Immature natural killer cell (primary cell): ENCODE data around the gene RPL10A. TPM values are rescaled to one million over a fixed set of nuclear protein-coding genes. Genes with fewer than 3 reads are reported as not detected.
A peak's percentile ranks its signal among the peaks of the same experiment; 100 is the strongest.
"Not testable (repeated sequence)": the region's sequence is repeated elsewhere in the genome, so short reads cannot be mapped to it uniquely, and the experiment has no call there.

ENCODE experiments used
- DNase-seq, 3 donors: peaks; one replicate each; pipeline ENCODE4 v3.0.0; 2022; ENCODE audit warnings: mixed read lengths in 1 of 3
- H3K27ac Mint-ChIP-seq, 6 donors: one replicate each; pipeline ENCODE4 v1.8.0; 2020; ENCODE audit warnings: mixed read lengths in 6 of 6, mild to moderate bottlenecking in 5 of 6, inconsistent platforms in 4 of 6, moderate library complexity in 3 of 6
- H3K27me3 Mint-ChIP-seq, 3 donors: one replicate each; pipeline ENCODE4 v1.8.0; 2020 to 2021; ENCODE audit warnings: low read depth in 3 of 3, mild to moderate bottlenecking in 3 of 3, mixed read lengths in 3 of 3, moderate library complexity in 3 of 3, inconsistent platforms in 1 of 3
- H3K36me3 Mint-ChIP-seq, 3 donors: one replicate each; pipeline ENCODE4 v1.8.0; 2020; ENCODE audit warnings: mixed read lengths in 3 of 3, inconsistent platforms in 2 of 3, mild to moderate bottlenecking in 2 of 3
- H3K4me1 Mint-ChIP-seq, 2 donors: one replicate each; pipeline ENCODE4 v1.8.0; 2020; ENCODE audit warnings: inconsistent platforms in 2 of 2, mild to moderate bottlenecking in 2 of 2, mixed read lengths in 2 of 2, moderate library complexity in 1 of 2
- H3K4me3 Mint-ChIP-seq, 5 donors: one replicate each; pipeline ENCODE4 v1.8.0; 2020; ENCODE audit warnings: mild to moderate bottlenecking in 5 of 5, mixed read lengths in 5 of 5, inconsistent platforms in 3 of 5, moderate library complexity in 3 of 5
- H3K9me3 Mint-ChIP-seq, 6 donors: one replicate each; pipeline ENCODE4 v1.8.0; 2020; ENCODE audit warnings: mild to moderate bottlenecking in 6 of 6, mixed read lengths in 6 of 6, inconsistent platforms in 4 of 6, moderate library complexity in 3 of 6
- polyA plus RNA-seq, 3 donors: library from polyadenylated mRNA; unstranded; fragments of 300-500 nt; fragmentation: Illumina TruSeq; gene quantifications; one replicate each; pipeline ENCODE4 v1.2.3, GENCODE V29; 2021

Gene RPL10A
- polyA plus RNA-seq = 100 to 1,000 TPM; 419 to 805 (median 477) TPM

DNA sequence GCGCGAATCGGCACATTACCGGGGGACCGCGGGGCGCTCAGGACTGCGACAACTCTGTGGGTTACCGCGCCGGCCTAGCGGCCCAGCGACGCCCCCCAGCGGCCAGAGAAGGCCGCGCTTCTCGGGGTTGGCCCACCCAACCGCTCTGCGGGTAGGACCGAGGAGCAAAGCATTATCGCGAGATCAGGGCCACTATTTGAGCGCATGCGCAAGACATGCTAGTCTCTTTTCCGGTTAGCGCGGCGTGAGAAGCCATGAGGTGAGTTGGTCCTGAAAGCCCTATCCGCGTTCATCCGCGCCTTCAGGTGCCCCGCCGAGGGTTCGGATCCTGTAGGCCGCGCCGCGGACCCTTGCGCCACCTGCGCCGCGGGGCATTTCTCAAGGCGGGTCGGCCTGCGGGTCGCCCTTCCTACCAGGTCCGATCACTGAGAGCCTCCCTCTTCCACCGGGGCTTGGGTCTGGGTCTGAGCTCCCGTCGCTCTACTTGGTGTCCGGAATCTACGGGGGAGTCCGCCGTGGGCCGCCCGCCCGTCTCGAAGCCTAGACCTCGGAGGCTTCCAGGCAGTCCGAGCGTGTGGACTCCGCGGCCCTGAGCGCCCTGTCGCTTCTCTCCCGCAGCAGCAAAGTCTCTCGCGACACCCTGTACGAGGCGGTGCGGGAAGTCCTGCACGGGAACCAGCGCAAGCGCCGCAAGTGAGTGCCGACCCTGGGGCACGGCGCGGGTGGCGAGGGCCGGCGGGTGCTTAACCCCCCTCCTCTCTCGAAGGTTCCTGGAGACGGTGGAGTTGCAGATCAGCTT is at the start of gene RPL10A:
TSS of gene RPL10A (plus strand) at position 221 of the 799 bp plus-strand sequence. CDS start at position 255, 34 bp downstream.
- DNase-seq = peak; percentile 94 to 96 (median 95)
- Mint-ChIP-seq H3K4me1 (peaks cover 39 to 41% of the 10 kb centered on the region in 2 donors), H3K27ac (peak within 1 kb of the TSS; percentile 86 to 97 (median 96))

GRCh38 chr6:35419417-35419816 is 48.8 kb upstream of the RPL10A start:
- Mint-ChIP-seq H3K36me3 (peaks cover 5 to 24% (median 15%) of the 10 kb centered on the region in 3 donors), H3K4me1 (peaks cover 19 to 20% of the 10 kb centered on the region in 2 donors), H3K9me3 (no peaks in the 10 kb centered on the region), H3K4me3 (no peak overlapping the region), H3K27me3 (no peaks in the 10 kb centered on the region), H3K27ac (peak overlapping the region in 1 of 6 donors; percentile 61)
- DNase-seq = no peak

More for the DNA sequence above, at the start of gene RPL10A:
- Mint-ChIP-seq H3K36me3 (peaks cover 10 to 20% (median 14%) of the 10 kb centered on the region in 3 donors), H3K9me3 (no peaks in the 10 kb centered on the region), H3K4me3 (peak within 1 kb of the TSS; percentile 94 to 99 (median 98)), H3K27me3 (peaks cover 5 to 15% (median 9%) of the 10 kb centered on the region in 3 donors)

DNA sequence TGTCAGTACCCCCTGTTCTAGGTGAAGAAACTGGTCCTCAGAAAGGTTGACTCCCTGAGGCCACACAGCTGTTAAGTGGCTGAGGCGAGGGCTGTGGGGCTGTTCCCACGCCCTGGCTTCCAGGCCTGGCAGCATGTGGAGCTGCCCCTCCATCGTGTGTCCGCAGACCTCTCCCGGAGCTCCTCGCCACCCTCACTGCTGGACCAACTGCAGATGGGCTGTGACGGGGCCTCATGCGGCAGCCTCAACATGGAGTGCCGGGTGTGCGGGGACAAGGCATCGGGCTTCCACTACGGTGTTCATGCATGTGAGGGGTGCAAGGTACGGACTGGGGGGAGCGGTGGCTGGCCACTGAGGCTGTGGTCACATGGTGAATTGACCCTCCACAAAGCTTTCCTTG is 48.2 kb upstream of the RPL10A start:
- no peak overlapping the region for H3K27ac Mint-ChIP-seq
- peaks cover 19 to 20% of the 10 kb centered on the region in 2 donors for H3K4me1 Mint-ChIP-seq
- H3K27me3 Mint-ChIP-seq = no peaks in the 10 kb centered on the region
- peaks cover 5 to 24% (median 12%) of the 10 kb centered on the region in 3 donors for H3K36me3 Mint-ChIP-seq
- H3K9me3 Mint-ChIP-seq = no peaks in the 10 kb centered on the region
- no peak overlapping the region for H3K4me3 Mint-ChIP-seq
- no peak for DNase-seq

GRCh38 chr6:35425284-35425683 is 42.9 kb upstream of the RPL10A start:
- peaks cover 4 to 14% (median 11%) of the 10 kb centered on the region in 6 donors for H3K9me3 Mint-ChIP-seq
- H3K27me3 Mint-ChIP-seq = peaks cover 0 to 2% (median 0%) of the 10 kb centered on the region in 3 donors
- H3K4me3 Mint-ChIP-seq = no peak overlapping the region
- H3K27ac Mint-ChIP-seq = no peak overlapping the region
- no peaks in the 10 kb centered on the region for H3K4me1 Mint-ChIP-seq
- peaks cover 11 to 31% (median 18%) of the 10 kb centered on the region in 3 donors for H3K36me3 Mint-ChIP-seq
- DNase-seq = no peak

GRCh38 chr6:35426074-35426473 is 42.1 kb upstream of the RPL10A start:
- Mint-ChIP-seq H3K27ac (peak overlapping the region in 1 of 6 donors; percentile 49), H3K4me3 (no peak overlapping the region), H3K9me3 (peaks cover 4 to 14% (median 11%) of the 10 kb centered on the region in 6 donors), H3K4me1 (no peaks in the 10 kb centered on the region), H3K36me3 (peaks cover 11 to 30% (median 18%) of the 10 kb centered on the region in 3 donors), H3K27me3 (peaks cover 0 to 2% (median 0%) of the 10 kb centered on the region in 3 donors)
- no peak for DNase-seq

DNA sequence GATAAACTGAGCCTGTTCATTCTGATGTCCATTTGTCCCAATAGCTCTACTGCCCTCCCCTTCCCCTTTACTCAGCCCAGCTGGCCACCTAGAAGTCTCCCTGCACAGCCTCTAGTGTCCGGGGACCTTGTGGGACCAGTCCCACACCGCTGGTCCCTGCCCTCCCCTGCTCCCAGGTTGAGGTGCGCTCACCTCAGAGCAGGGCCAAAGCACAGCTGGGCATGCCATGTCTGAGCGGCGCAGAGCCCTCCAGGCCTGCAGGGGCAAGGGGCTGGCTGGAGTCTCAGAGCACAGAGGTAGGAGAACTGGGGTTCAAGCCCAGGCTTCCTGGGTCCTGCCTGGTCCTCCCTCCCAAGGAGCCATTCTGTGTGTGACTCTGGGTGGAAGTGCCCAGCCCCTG is 40.8 kb upstream of the RPL10A start:
- Mint-ChIP-seq H3K4me1 (no peaks in the 10 kb centered on the region), H3K36me3 (peaks cover 11 to 27% (median 18%) of the 10 kb centered on the region in 3 donors), H3K9me3 (peaks cover 4 to 14% (median 11%) of the 10 kb centered on the region in 6 donors), H3K4me3 (no peak overlapping the region), H3K27me3 (peaks cover 0 to 2% (median 0%) of the 10 kb centered on the region in 3 donors), H3K27ac (no peak overlapping the region)
- no peak for DNase-seq

DNA sequence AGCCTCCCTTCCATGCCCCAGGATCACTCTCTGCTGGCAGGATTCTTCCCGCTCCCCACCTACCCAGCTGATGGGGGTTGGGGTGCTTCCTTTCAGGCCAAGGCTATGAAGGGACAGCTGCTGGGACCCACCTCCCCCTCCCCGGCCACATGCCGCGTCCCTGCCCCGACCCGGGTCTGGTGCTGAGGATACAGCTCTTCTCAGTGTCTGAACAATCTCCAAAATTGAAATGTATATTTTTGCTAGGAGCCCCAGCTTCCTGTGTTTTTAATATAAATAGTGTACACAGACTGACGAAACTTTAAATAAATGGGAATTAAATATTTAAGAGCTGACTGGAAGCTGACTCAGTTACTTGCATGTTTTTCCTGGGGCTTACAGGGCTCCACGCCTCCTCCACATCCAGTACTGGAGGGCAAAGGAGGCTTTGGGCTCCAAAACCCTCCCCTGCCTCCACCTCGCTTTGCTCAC is 40.3 kb upstream of the RPL10A start:
- H3K4me1 Mint-ChIP-seq = no peaks in the 10 kb centered on the region
- H3K27ac Mint-ChIP-seq = no peak overlapping the region
- DNase-seq = no peak
- H3K27me3 Mint-ChIP-seq = peaks cover 0 to 2% (median 0%) of the 10 kb centered on the region in 3 donors
- peaks cover 11 to 27% (median 18%) of the 10 kb centered on the region in 3 donors for H3K36me3 Mint-ChIP-seq
- no peak overlapping the region for H3K4me3 Mint-ChIP-seq
- H3K9me3 Mint-ChIP-seq = peaks cover 4 to 14% (median 11%) of the 10 kb centered on the region in 6 donors

DNA sequence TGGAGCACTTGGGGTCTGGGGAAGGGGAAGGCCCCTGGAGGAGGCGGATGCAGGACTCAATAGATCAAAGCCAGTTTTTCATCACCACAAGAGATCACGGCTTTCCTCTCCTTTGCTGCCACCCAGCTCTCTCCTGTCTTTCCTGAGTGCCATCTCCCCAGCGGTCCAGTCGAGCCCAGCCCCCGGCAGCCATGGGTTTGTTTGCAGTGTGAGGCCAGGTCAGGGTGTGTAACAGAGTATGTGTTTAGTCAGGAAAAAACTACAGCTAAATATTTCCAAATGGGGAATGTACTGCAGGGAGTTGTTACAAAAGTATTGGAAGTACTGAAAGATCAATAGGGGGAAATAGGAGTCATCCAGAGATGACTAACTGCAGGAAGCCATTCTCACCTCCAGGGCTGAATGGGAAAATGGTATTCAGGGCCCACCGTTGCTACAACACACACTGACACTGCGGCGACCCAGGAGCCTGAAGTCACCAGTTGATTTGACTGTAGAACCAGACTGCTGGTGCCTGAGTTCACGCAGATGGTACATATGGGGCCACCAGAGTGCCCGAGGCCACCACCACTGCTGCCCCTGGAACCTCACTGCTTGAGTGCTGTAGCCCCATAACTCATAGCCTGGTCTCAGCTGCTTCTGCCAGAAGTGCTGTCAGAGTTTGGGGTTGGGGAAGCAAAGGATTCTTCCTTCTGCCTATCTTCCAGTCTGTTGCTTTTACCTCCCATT is 39.6 kb upstream of the RPL10A start:
- peaks cover 0 to 2% (median 0%) of the 10 kb centered on the region in 3 donors for H3K27me3 Mint-ChIP-seq
- H3K36me3 Mint-ChIP-seq = peaks cover 11 to 25% (median 18%) of the 10 kb centered on the region in 3 donors
- DNase-seq = no peak
- H3K9me3 Mint-ChIP-seq = peaks cover 4 to 14% (median 11%) of the 10 kb centered on the region in 6 donors
- no peaks in the 10 kb centered on the region for H3K4me1 Mint-ChIP-seq
- H3K4me3 Mint-ChIP-seq = no peak overlapping the region
- no peak overlapping the region for H3K27ac Mint-ChIP-seq

DNA sequence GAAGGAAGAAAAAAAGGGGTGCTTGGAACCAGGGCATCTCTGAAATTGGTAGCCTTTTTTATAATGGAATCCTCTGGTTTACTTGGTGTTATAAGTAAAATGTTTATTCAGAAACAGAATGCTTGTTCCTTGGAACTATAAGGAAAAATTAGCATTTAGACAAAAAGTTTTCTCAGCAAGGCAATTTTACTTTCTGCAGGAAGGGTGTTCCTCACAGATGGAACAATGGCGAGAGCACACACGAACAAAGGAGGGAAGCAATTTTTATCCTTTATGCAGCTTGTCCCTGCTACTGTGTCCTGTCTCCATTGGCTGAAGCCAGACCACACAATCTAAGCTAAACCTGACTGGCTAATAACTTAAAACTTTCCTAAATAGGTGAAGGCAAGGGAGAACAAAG is 38.7 kb upstream of the RPL10A start:
- Mint-ChIP-seq H3K36me3 (peaks cover 11 to 22% (median 18%) of the 10 kb centered on the region in 3 donors), H3K4me1 (no peaks in the 10 kb centered on the region), H3K4me3 (no peak overlapping the region), H3K27ac (no peak overlapping the region), H3K9me3 (peaks cover 4 to 14% (median 11%) of the 10 kb centered on the region in 6 donors), H3K27me3 (peaks cover 0 to 2% (median 0%) of the 10 kb centered on the region in 3 donors)
- no peak for DNase-seq

- Mint-ChIP-seq H3K36me3 (peaks cover 5 to 15% (median 12%) of the 10 kb centered on the region in 3 donors), H3K4me3 (no peak overlapping the region), H3K9me3 (peaks cover 4 to 14% (median 11%) of the 10 kb centered on the region in 6 donors), H3K4me1 (no peaks in the 10 kb centered on the region), H3K27me3 (peaks cover 0 to 2% (median 0%) of the 10 kb centered on the region in 3 donors), H3K27ac (no peak overlapping the region)
- no peak for DNase-seq
Measured at GRCh38 chr6:35432291-35432690, 35.9 kb upstream of the RPL10A start.

GRCh38 chr6:35432702-35433101 is 35.5 kb upstream of the RPL10A start:
- Mint-ChIP-seq H3K9me3 (peaks cover 4 to 14% (median 11%) of the 10 kb centered on the region in 6 donors), H3K36me3 (peaks cover 5 to 15% (median 12%) of the 10 kb centered on the region in 3 donors)
- not testable (repeated sequence) for H3K27ac Mint-ChIP-seq, H3K4me1 Mint-ChIP-seq, DNase-seq, H3K27me3 Mint-ChIP-seq, H3K4me3 Mint-ChIP-seq

DNA sequence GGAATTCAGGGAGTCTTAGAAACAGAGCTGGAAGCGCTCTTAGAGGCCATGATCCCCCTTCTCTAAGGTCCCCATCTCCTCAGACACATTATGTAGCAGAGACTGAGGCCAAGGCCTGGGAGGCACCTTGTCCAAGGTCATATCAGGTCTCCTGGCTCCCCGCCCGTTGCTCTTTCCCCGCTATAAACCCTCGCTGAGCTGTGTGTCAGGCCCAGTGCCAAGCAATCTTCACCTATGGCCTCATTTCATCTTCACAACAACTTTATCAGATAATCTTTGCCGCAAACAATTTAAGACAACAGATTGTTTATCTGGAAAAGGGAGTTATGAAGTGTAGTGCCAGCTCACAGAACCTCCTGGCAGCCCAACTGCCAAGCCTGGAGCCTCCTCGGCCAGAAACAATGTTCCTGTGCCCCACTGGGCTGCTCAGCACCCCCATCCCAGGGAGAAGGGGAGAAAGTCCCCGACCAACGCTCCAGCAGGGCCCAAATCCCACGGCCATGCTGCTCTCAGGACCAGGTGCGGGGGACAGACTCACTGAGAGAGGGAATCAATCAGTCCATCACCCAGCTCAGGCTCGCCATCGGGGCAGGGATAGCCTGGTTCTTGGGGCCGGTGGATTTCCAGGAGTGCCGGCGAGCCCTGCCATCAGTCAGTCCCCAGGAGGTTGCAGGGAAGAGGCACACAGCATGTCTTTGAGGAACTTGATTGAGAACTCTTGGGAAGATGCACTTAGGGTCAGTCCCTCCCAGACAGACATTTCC is 32.9 kb upstream of the RPL10A start:
- no peaks in the 10 kb centered on the region for H3K4me1 Mint-ChIP-seq
- H3K4me3 Mint-ChIP-seq = no peak overlapping the region
- no peaks in the 10 kb centered on the region for H3K27me3 Mint-ChIP-seq
- peaks cover 0 to 2% (median 0%) of the 10 kb centered on the region in 3 donors for H3K36me3 Mint-ChIP-seq
- DNase-seq = no peak
- H3K27ac Mint-ChIP-seq = no peak overlapping the region
- no peaks in the 10 kb centered on the region for H3K9me3 Mint-ChIP-seq
